ENCODE measurements around the gene SPACA4. TPM values are rescaled to one million over a fixed set of nuclear protein-coding genes. Genes with fewer than 3 reads are reported as not detected.
A peak's percentile ranks its signal among the peaks of the same experiment; 100 is the strongest.

The SPACA4 gene
- total and polyA plus RNA-seq, 9 donors, result not detected

GRCh38 chr19:48639483-48640375 is 33.2 kb downstream of the SPACA4 start:
- peaks cover 4% of the 10 kb centered on the region for H3K27me3 ChIP-seq (ENCODE audit: control insufficient read depth, insufficient read depth, low read length)
- no peak overlapping the region for H3K4me3 ChIP-seq (ENCODE audit: low read length)
- no peaks in the 10 kb centered on the region for H3K36me3 ChIP-seq (ENCODE audit: control insufficient read depth, insufficient read depth, low read length)
- H3K27ac ChIP-seq (ENCODE audit: low read length), result no peak overlapping the region
- peaks cover 41% of the 10 kb centered on the region for H3K4me1 ChIP-seq (ENCODE audit: control insufficient read depth, insufficient read depth, low read length)
- WGBS (ENCODE audit: insufficient coverage), result 77% methylated on average over 21 of the region's 33 CpGs
- no peaks in the 10 kb centered on the region for H3K9me3 ChIP-seq (replicated peaks; ENCODE audit: control insufficient read depth, low read depth, low read length)
- DNase-seq, result peak; percentile 29

GRCh38 chr19:48641850-48642249 is 35.3 kb downstream of the SPACA4 start:
- H3K4me1 ChIP-seq (ENCODE audit: control insufficient read depth, insufficient read depth, low read length), result peaks cover 42% of the 10 kb centered on the region
- 100% methylated on average over 1 of the region's 2 CpGs for WGBS (ENCODE audit: insufficient coverage)
- no peak for DNase-seq

GRCh38 chr19:48642862-48643261 is 36.3 kb downstream of the SPACA4 start:
- DNase-seq, result no peak
- Histone ChIP-seq H3K27ac (ENCODE audit: low read length) (no peak overlapping the region), H3K4me1 (ENCODE audit: control insufficient read depth, insufficient read depth, low read length) (peaks cover 43% of the 10 kb centered on the region), H3K27me3 (ENCODE audit: control insufficient read depth, insufficient read depth, low read length) (peaks cover 4% of the 10 kb centered on the region), H3K36me3 (ENCODE audit: control insufficient read depth, insufficient read depth, low read length) (no peaks in the 10 kb centered on the region), H3K4me3 (ENCODE audit: low read length) (no peak overlapping the region), H3K9me3 (replicated peaks; ENCODE audit: control insufficient read depth, low read depth, low read length) (no peaks in the 10 kb centered on the region)
- WGBS (ENCODE audit: insufficient coverage), result 86% methylated on average over 2 of the region's 5 CpGs

More at GRCh38 chr19:48641850-48642249, 35.3 kb downstream of the SPACA4 start:
- Histone ChIP-seq H3K27me3 (ENCODE audit: control insufficient read depth, insufficient read depth, low read length) (peaks cover 4% of the 10 kb centered on the region), H3K9me3 (replicated peaks; ENCODE audit: control insufficient read depth, low read depth, low read length) (no peaks in the 10 kb centered on the region), H3K4me3 (ENCODE audit: low read length) (no peak overlapping the region), H3K27ac (ENCODE audit: low read length) (no peak overlapping the region), H3K36me3 (ENCODE audit: control insufficient read depth, insufficient read depth, low read length) (no peaks in the 10 kb centered on the region)

GRCh38 chr19:48644355-48644754 is 37.8 kb downstream of the SPACA4 start:
- WGBS (ENCODE audit: insufficient coverage), result 100% methylated on average over 1 of the region's 4 CpGs
- H3K27me3 ChIP-seq (ENCODE audit: control insufficient read depth, insufficient read depth, low read length), result peaks cover 4% of the 10 kb centered on the region
- peaks cover 40% of the 10 kb centered on the region for H3K4me1 ChIP-seq (ENCODE audit: control insufficient read depth, insufficient read depth, low read length)
- no peaks in the 10 kb centered on the region for H3K36me3 ChIP-seq (ENCODE audit: control insufficient read depth, insufficient read depth, low read length)
- DNase-seq, result no peak
- H3K27ac ChIP-seq (ENCODE audit: low read length), result no peak overlapping the region
- no peaks in the 10 kb centered on the region for H3K9me3 ChIP-seq (replicated peaks; ENCODE audit: control insufficient read depth, low read depth, low read length)
- no peak overlapping the region for H3K4me3 ChIP-seq (ENCODE audit: low read length)

GRCh38 chr19:48644839-48645619 is 38.5 kb downstream of the SPACA4 start:
- DNase-seq, result peak; percentile 90
- WGBS (ENCODE audit: insufficient coverage), result 0% methylated on average over 14 of the region's 25 CpGs
- H3K27me3 ChIP-seq (ENCODE audit: control insufficient read depth, insufficient read depth, low read length), result peaks cover under 1% of the 10 kb centered on the region
- no peaks in the 10 kb centered on the region for H3K9me3 ChIP-seq (replicated peaks; ENCODE audit: control insufficient read depth, low read depth, low read length)
- peaks cover 42% of the 10 kb centered on the region for H3K4me1 ChIP-seq (ENCODE audit: control insufficient read depth, insufficient read depth, low read length)
- H3K36me3 ChIP-seq (ENCODE audit: control insufficient read depth, insufficient read depth, low read length), result no peaks in the 10 kb centered on the region
- peak overlapping the region; percentile 91 for H3K27ac ChIP-seq (ENCODE audit: low read length)
- H3K4me3 ChIP-seq (ENCODE audit: low read length), result peak overlapping the region; percentile 58

- H3K36me3 ChIP-seq (ENCODE audit: control insufficient read depth, insufficient read depth, low read length), result no peaks in the 10 kb centered on the region
- H3K27ac ChIP-seq (ENCODE audit: low read length), result peak overlapping the region; percentile 91
- no peaks in the 10 kb centered on the region for H3K27me3 ChIP-seq (ENCODE audit: control insufficient read depth, insufficient read depth, low read length)
- peak overlapping the region; percentile 58 for H3K4me3 ChIP-seq (ENCODE audit: low read length)
- peak; percentile 60 for DNase-seq
- H3K4me1 ChIP-seq (ENCODE audit: control insufficient read depth, insufficient read depth, low read length), result peaks cover 42% of the 10 kb centered on the region
- whole genome bisulfite sequencing (ENCODE audit: insufficient coverage), result 0% methylated on average over 6 of the region's 6 CpGs
- no peaks in the 10 kb centered on the region for H3K9me3 ChIP-seq (replicated peaks; ENCODE audit: control insufficient read depth, low read depth, low read length)
These were observed 39.1 kb downstream of the SPACA4 start for GRCh38 chr19:48645620-48646000.

- no peaks in the 10 kb centered on the region for H3K27me3 ChIP-seq (ENCODE audit: control insufficient read depth, insufficient read depth, low read length)
- no peaks in the 10 kb centered on the region for H3K36me3 ChIP-seq (ENCODE audit: control insufficient read depth, insufficient read depth, low read length)
- under 1% methylated on average over 29 of the region's 33 CpGs for WGBS (ENCODE audit: insufficient coverage)
- H3K9me3 ChIP-seq (replicated peaks; ENCODE audit: control insufficient read depth, low read depth, low read length), result no peaks in the 10 kb centered on the region
- peak within 1 kb of the TSS; percentile 58 for H3K4me3 ChIP-seq (ENCODE audit: low read length)
- peak; percentile 96 for DNase-seq
- peak within 1 kb of the TSS; percentile 91 for H3K27ac ChIP-seq (ENCODE audit: low read length)
- peaks cover 42% of the 10 kb centered on the region for H3K4me1 ChIP-seq (ENCODE audit: control insufficient read depth, insufficient read depth, low read length)
These were observed 39.6 kb downstream of the SPACA4 start, which contains the start of gene CA11 for GRCh38 chr19:48646001-48646721. Gene CA11 (minus strand): TSS chr19:48646187. CDS start chr19:48645632, 555 bp downstream.

- peak overlapping the region; percentile 91 for H3K27ac ChIP-seq (ENCODE audit: low read length)
- whole genome bisulfite sequencing (ENCODE audit: insufficient coverage), result 4% methylated on average over 4 of the region's 10 CpGs
- peaks cover 42% of the 10 kb centered on the region for H3K4me1 ChIP-seq (ENCODE audit: control insufficient read depth, insufficient read depth, low read length)
- no peaks in the 10 kb centered on the region for H3K36me3 ChIP-seq (ENCODE audit: control insufficient read depth, insufficient read depth, low read length)
- no peaks in the 10 kb centered on the region for H3K9me3 ChIP-seq (replicated peaks; ENCODE audit: control insufficient read depth, low read depth, low read length)
- DNase-seq, result no peak
- no peaks in the 10 kb centered on the region for H3K27me3 ChIP-seq (ENCODE audit: control insufficient read depth, insufficient read depth, low read length)
- H3K4me3 ChIP-seq (ENCODE audit: low read length), result peak overlapping the region; percentile 58
These were observed 40.2 kb downstream of the SPACA4 start for GRCh38 chr19:48646722-48647216.

- Histone ChIP-seq H3K36me3 (ENCODE audit: control insufficient read depth, insufficient read depth, low read length) (no peaks in the 10 kb centered on the region), H3K4me1 (ENCODE audit: control insufficient read depth, insufficient read depth, low read length) (peaks cover 42% of the 10 kb centered on the region), H3K27ac (ENCODE audit: low read length) (no peak overlapping the region), H3K9me3 (replicated peaks; ENCODE audit: control insufficient read depth, low read depth, low read length) (no peaks in the 10 kb centered on the region), H3K27me3 (ENCODE audit: control insufficient read depth, insufficient read depth, low read length) (no peaks in the 10 kb centered on the region), H3K4me3 (ENCODE audit: low read length) (no peak overlapping the region)
- no peak for DNase-seq
- no CpG with 5 or more reads among the region's 2 CpGs for WGBS (ENCODE audit: insufficient coverage)
These were observed 41.6 kb downstream of the SPACA4 start for GRCh38 chr19:48648134-48648533.

Data from muscle of leg (tissue), 11 donors.